LNCaP clone FGC (cell line): ENCODE data around the gene GPR161.

ENCODE experiments used
- DNase-seq: peaks from one replicate; pipeline ENCODE4 v3.0.0-alpha.2; 2011; ENCODE audit warnings: low read depth
- H3K4me3 ChIP-seq: 2 replicates; pipeline ENCODE4 v1.5.1; 2011; ENCODE audit warnings: mild to moderate bottlenecking, low read depth, low read length, control low read depth
- TF ChIP-seq, protein P1 (sequence below): IDR thresholded peaks from 2 replicates; pipeline ENCODE4 v1.5.1; 2012; ENCODE audit warnings: mild to moderate bottlenecking; ENCODE audit not compliant: control insufficient read depth, insufficient read depth; ENCODE audit errors: extremely low read depth

The GPR161 gene

DNA sequence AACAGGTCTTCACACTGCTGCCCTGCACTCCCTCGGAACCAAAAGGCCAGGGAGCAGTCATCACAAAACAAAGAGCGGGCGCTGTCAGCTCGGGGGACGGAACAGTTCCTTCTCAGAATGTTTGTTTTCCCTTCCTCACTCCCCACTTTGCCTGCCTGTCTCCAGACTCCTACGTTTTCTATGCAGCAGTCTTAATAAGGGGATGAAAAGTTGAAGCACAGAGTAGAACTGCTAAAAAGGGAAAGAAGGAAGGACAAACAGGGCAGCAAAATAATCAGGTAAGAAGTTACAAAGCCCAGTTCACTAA, 738 bp upstream of the GPR161 start:
- H3K4me3 ChIP-seq = peak overlapping the region; percentile 58
- TF ChIP-seq, protein P1, sequence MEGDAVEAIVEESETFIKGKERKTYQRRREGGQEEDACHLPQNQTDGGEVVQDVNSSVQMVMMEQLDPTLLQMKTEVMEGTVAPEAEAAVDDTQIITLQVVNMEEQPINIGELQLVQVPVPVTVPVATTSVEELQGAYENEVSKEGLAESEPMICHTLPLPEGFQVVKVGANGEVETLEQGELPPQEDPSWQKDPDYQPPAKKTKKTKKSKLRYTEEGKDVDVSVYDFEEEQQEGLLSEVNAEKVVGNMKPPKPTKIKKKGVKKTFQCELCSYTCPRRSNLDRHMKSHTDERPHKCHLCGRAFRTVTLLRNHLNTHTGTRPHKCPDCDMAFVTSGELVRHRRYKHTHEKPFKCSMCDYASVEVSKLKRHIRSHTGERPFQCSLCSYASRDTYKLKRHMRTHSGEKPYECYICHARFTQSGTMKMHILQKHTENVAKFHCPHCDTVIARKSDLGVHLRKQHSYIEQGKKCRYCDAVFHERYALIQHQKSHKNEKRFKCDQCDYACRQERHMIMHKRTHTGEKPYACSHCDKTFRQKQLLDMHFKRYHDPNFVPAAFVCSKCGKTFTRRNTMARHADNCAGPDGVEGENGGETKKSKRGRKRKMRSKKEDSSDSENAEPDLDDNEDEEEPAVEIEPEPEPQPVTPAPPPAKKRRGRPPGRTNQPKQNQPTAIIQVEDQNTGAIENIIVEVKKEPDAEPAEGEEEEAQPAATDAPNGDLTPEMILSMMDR = no peak
- no peak for DNase-seq

DNA sequence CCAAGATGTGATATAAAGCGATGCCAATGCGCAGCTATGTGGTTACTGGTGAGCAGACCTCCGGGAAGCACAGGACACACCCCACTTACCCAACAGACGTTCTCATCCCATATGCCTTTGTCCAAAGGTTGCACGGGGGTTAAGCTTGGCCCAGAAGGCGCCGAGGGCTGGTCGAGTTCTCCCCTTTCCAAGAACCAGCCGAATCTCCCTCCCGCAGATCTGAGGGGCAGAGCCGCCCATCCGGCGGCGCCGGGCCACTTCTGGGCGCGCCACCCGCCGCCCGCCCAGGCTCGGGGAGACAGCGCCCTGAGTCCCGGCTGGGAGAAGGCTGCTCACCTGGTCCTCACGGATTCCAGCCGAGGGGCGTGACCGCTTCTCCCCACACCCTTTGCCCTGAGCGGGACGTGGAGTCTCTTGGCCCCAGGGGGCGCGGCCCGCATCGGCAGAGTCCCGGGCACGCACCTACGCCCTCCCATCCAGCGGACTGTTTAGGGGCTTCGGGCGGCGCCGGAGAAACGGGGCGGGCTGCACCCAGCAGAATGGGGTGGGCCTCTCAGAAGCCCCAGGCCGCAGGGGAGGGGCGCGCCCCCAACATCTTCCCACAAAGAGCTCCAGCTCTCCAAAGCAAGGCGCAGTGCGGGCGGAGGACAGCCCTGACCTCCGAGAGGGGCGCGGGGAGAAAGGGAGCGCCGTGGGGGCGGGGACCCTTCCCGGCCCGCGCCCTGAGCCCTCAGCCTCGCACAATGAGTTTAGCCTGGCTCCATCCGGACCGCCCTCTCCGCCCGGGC, 615 bp downstream of the GPR161 start:
- peak overlapping the region; percentile 58 for H3K4me3 ChIP-seq
- DNase-seq = no peak
- TF ChIP-seq, protein P1 = no peak

DNA sequence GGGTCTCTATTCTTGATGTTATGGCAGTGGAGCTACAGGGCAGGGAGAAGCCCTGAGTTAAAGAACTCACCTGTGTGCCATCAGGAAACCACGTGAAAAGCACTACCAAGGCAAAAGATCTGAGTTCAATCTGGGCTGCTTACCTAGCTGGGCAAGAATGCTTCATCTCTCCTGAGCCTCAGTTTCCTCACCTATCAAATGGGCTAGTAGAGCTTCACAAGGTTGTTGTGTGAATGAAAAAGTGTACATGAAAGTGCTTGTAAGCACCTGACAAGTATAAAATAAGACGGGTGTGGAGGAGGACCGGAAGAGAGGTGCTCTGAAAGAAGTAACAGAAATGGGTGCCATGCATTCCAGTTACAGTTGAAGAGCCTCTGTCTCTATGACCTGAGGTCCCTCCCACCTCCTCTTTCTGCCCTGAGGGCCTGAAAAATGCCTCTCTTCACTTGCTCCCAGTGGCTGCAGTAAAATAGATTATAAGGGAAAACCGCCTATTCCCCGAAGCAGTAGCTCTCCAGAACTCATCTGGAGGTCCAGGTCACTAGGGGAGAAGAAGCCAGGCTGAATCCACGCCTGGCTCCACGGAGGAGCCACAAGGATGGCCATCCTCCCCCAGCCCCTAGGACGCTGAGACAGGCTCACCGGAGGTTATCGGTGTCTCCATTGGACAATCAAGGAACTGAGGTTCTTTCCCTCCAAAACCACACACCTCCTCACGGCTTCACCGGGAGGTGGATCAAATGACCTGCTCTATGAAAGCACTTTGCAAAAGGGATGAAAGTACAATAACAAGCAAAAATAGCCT, 1.4 kb downstream of the GPR161 start:
- DNase-seq = no peak
- H3K4me3 ChIP-seq = no peak overlapping the region
- TF ChIP-seq, protein P1 = no peak

DNA sequence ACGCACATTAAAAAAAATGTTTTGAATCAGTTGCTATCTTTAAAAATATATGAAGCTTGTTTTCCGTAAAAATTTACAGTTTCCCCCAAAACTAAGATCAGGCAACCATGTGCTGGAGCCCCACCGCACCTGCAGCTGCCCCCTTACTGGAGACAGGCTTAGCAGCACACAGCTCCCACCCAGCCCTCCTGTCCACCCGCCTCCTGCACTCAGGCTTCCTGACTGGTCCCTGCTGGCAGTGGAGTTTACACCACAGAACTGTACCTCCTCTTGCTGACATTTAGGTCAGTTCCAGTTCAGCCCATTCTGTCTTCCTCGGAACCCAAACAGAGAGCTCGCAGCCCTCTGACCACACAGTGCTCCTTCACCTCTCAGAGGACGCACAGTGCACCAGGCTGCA, 2.1 kb downstream of the GPR161 start:
- TF ChIP-seq, protein P1 = no peak
- no peak for DNase-seq
- H3K4me3 ChIP-seq = no peak overlapping the region

DNA sequence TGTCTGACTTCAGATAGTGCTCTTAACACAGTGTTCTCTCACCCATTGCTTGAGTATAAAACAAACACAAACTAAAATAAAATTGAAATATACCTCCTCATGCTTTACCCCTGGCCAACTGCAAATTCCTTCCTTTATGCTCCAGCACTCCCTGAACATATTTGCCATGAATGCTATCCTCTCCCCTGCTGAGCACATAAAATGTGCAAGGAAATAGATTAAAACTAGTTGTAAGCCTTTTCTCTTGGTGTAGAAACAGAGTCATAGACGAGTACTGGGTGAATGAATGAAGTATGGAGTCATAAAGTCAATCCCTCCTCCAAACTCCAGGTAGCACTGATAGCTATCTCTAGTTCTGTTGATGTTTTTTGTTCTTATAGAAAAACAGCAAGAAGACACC, 2.6 kb downstream of the GPR161 start:
- no peak for DNase-seq
- H3K4me3 ChIP-seq = no peak overlapping the region
- TF ChIP-seq, protein P1 = no peak

DNA sequence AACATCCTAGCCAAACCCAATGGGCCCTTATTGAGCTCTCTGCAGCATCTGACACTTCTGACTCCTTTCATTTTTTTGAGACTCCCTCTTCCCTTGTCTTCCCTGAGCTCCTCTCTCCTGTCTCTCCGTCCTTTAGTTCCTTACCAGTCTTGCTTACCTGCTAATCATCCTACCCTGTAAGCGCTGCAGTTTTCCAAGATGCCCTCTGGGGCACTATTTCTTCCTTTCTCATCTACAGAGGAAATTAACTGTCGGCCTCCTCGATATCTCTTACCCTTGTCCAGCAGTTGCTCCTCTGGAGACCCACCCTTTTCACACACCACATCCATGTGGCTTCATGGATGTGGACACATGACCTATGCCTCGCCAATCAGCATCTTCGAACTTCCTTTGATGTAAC, 6.8 kb downstream of the GPR161 start:
- H3K4me3 ChIP-seq = no peak overlapping the region
- TF ChIP-seq, protein P1 = no peak

DNA sequence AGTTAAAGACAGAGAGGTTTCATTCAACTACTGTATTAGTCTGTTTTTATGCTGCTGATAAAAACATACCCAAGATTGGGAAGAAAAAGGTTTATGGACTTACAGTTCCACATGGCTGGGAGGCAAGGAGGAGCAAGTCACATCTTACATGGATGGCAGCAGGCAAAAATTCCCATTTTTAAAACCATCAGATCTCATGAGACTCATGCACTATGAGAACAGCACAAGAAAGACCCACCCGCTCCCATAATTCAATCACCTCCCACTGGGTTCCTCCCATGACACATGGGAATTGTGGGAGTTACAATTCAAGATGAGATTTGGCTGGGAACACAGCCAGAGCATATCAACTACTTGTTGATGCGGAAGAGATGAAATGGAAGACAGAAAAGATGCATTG, 9.2 kb downstream of the GPR161 start:
- DNase-seq = no peak
- H3K4me3 ChIP-seq = no peak overlapping the region
- TF ChIP-seq, protein P1 = no peak

More for the DNA sequence above, 6.8 kb downstream of the GPR161 start:
- no peak for DNase-seq
